Liver (tissue), 9 donors: ENCODE measurements around the gene CX3CR1. TPM values are rescaled to one million over a fixed set of nuclear protein-coding genes. Genes with fewer than 3 reads are reported as not detected.

ENCODE experiments used
- DNase-seq: peaks from one replicate; pipeline ENCODE4 v3.0.0-alpha.2; 2017; ENCODE audit warnings: low spot score
- H3K27ac ChIP-seq, 2 donors: one replicate each; pipeline ENCODE4 v1.7.0; 2013; ENCODE audit warnings: inconsistent platforms in 2 of 2, low read length in 2 of 2, control low read depth in 1 of 2, low read depth in 1 of 2, mild to moderate bottlenecking in 1 of 2
- H3K27me3 ChIP-seq, 4 donors: one replicate each; pipeline versions ENCODE4 v1.6.1 to v1.7.0; 2013; ENCODE audit warnings: low read length in 3 of 4, inconsistent platforms in 1 of 4, mild to moderate bottlenecking in 1 of 4, moderate library complexity in 1 of 4; ENCODE audit not compliant: control insufficient read depth in 4 of 4, insufficient read depth in 4 of 4
- H3K36me3 ChIP-seq, 4 donors: one replicate each; pipeline versions ENCODE4 v1.6.1 to v1.7.0; 2013; ENCODE audit warnings: low read length in 3 of 4, mild to moderate bottlenecking in 3 of 4, low read depth in 1 of 4, moderate library complexity in 1 of 4; ENCODE audit not compliant: control insufficient read depth in 4 of 4, insufficient read depth in 3 of 4
- H3K4me1 ChIP-seq, 4 donors: one replicate each; pipeline versions ENCODE4 v1.6.1 to v1.7.0; 2013; ENCODE audit warnings: low read length in 3 of 4, mild to moderate bottlenecking in 3 of 4, moderate library complexity in 1 of 4; ENCODE audit not compliant: control insufficient read depth in 4 of 4, insufficient read depth in 4 of 4
- H3K4me3 ChIP-seq, 3 donors: one replicate each; pipeline versions ENCODE4 v1.6.1 to v1.7.0; 2013; ENCODE audit warnings: low read length in 3 of 3, control low read depth in 1 of 3, low read depth in 1 of 3, mild to moderate bottlenecking in 1 of 3
- H3K9ac ChIP-seq, 2 donors: one replicate each; pipeline ENCODE4 v1.7.0; 2013; ENCODE audit warnings: low read length in 2 of 2, mild to moderate bottlenecking in 2 of 2, moderate library complexity in 2 of 2, control low read depth in 1 of 2, low read depth in 1 of 2
- H3K9me3 ChIP-seq, 4 donors: one replicate each; pipeline versions ENCODE4 v1.6.1 to v1.7.0; 2013; ENCODE audit warnings: low read length in 3 of 4; ENCODE audit not compliant: control insufficient read depth in 4 of 4
- ATF3 ChIP-seq: IDR thresholded peaks from 2 replicates; pipeline ENCODE4 v1.6.1; 2016; ENCODE audit warnings: antibody characterized with exemption
- CTCF ChIP-seq: fragments of 150-350 bp; IDR thresholded peaks from 2 replicates; pipeline ENCODE4 v1.5.1; 2017; ENCODE audit warnings: improper control_type of control experiment, low read depth, low read length; ENCODE audit not compliant: missing input control
- FOXA1 ChIP-seq: IDR thresholded peaks from 2 replicates; pipeline ENCODE4 v1.6.1; 2016; ENCODE audit warnings: antibody characterized with exemption
- GABPA ChIP-seq, 2 donors: IDR thresholded peaks in 1 of 2; conservative IDR thresholded peaks in 1 of 2; 2 replicates each; pipeline ENCODE4 v1.6.1; 2016; ENCODE audit warnings: antibody characterized with exemption in 2 of 2, mild to moderate bottlenecking in 1 of 2, moderate library complexity in 1 of 2
- HNF4G ChIP-seq: IDR thresholded peaks from 2 replicates; pipeline ENCODE4 v1.6.1; 2016; ENCODE audit warnings: antibody characterized with exemption
- MAX ChIP-seq: IDR thresholded peaks from 2 replicates; pipeline ENCODE4 v1.6.1; 2016; ENCODE audit warnings: antibody characterized with exemption
- RAD21 ChIP-seq, 2 donors: IDR thresholded peaks; 2 replicates each; pipeline ENCODE4 v1.6.1; 2016; ENCODE audit warnings: antibody characterized with exemption in 2 of 2, mild to moderate bottlenecking in 2 of 2
- RXRA ChIP-seq, 2 donors: IDR thresholded peaks; 2 replicates each; pipeline ENCODE4 v1.6.1; 2017 to 2018; ENCODE audit warnings: antibody characterized with exemption in 2 of 2, mild to moderate bottlenecking in 1 of 2
- SP1 ChIP-seq: IDR thresholded peaks from 2 replicates; pipeline ENCODE4 v1.6.1; 2018; ENCODE audit warnings: antibody characterized with exemption, mild to moderate bottlenecking
- TAF1 ChIP-seq: conservative IDR thresholded peaks from 2 replicates; pipeline ENCODE4 v1.6.1; 2016; ENCODE audit warnings: antibody characterized with exemption, mild to moderate bottlenecking
- YY1 ChIP-seq: IDR thresholded peaks from 2 replicates; pipeline ENCODE4 v1.6.1; 2016; ENCODE audit warnings: antibody characterized with exemption, mild to moderate bottlenecking
- ZBTB33 ChIP-seq: IDR thresholded peaks from 2 replicates; pipeline ENCODE4 v1.6.1; 2016; ENCODE audit warnings: antibody characterized with exemption
- WGBS: extraction: QIAGEN DNeasy Blood & Tissue Kit; methylation state at CpG from one replicate; pipeline ENCODE4 v1.1.7; 2013; 5-methylcytosine and 5-hydroxymethylcytosine counted together
- polyA plus RNA-seq, 2 donors: library from polyadenylated mRNA; stranded (reverse) in 1 of 2; unstranded in 1 of 2; fragments of 200-250 nt in 1 of 2; fragments of >200 nt in 1 of 2; fragmentation: Nextera tagmentation in 1 of 2; extraction: Ambion mirVana in 1 of 2; gene quantifications; one replicate each; pipeline versions ENCODE4 v1.2.1 to v1.2.3, GENCODE V29; 2013 to 2015
- total RNA-seq, 2 donors: library from RNA; depleted of rRNA; stranded (reverse); fragments of >200 nt; gene quantifications; one replicate each; pipeline ENCODE4 v1.2.3, GENCODE V29; 2014
- donor health status: healthy.
- donor health status: healthy.
- donor health status: healthy.
- donor health status: healthy.
- donor health status: healthy.

CX3CR1 gene
- total and polyA plus RNA-seq, 4 donors: 0.33 to 1.9 (median 0.55) TPM

GRCh38 chr3:39255503-39256325 is 24.1 kb downstream of the CX3CR1 start:
- Histone ChIP-seq H3K27me3 (no peaks in the 10 kb centered on the region), H3K27ac (no peak overlapping the region), H3K9me3 (no peaks in the 10 kb centered on the region), H3K9ac (no peak overlapping the region), H3K36me3 (no peaks in the 10 kb centered on the region), H3K4me3 (no peak overlapping the region), H3K4me1 (peaks cover 0 to 2% (median 0%) of the 10 kb centered on the region in 4 donors)
- WGBS: 65% methylated on average over 5 of the region's 5 CpGs
- TF ChIP-seq RXRA (IDR thresholded peaks at IDR 0.05) (no peak), SP1 (no peak), CTCF (no peak), RAD21 (IDR thresholded peaks at IDR 0.05) (no peak), TAF1 (no peak), HNF4G (no peak)
- DNase-seq: no peak

- Histone ChIP-seq H3K4me1 (peaks cover 0 to 2% (median 0%) of the 10 kb centered on the region in 4 donors), H3K27me3 (no peaks in the 10 kb centered on the region)
Observed at GRCh38 chr3:39254806-39255449, 24.9 kb downstream of the CX3CR1 start.

GRCh38 chr3:39251576-39251975 is 28.3 kb downstream of the CX3CR1 start:
- Histone ChIP-seq H3K4me3 (no peak overlapping the region), H3K36me3 (no peaks in the 10 kb centered on the region), H3K9me3 (no peaks in the 10 kb centered on the region), H3K4me1 (peaks cover 0 to 2% (median 0%) of the 10 kb centered on the region in 4 donors), H3K27ac (no peak overlapping the region), H3K27me3 (no peaks in the 10 kb centered on the region), H3K9ac (no peak overlapping the region)
- WGBS: 85% methylated on average over 5 of the region's 5 CpGs
- DNase-seq: no peak
- no peak for TF ChIP-seq RAD21 (IDR thresholded peaks at IDR 0.05)
- no peak for TF ChIP-seq ZBTB33
- TF ChIP-seq GABPA (IDR thresholded peaks at IDR 0.05 in 1 of 2, conservative IDR thresholded peaks at IDR 0.05 in 1 of 2): no peak
- TF ChIP-seq ATF3: no peak
- TF ChIP-seq RXRA (IDR thresholded peaks at IDR 0.05): no peak
- TF ChIP-seq MAX: no peak
- no peak for TF ChIP-seq CTCF
- TF ChIP-seq YY1: no peak
- TF ChIP-seq HNF4G: no peak
- TF ChIP-seq FOXA1: no peak

More at GRCh38 chr3:39254806-39255449, 24.9 kb downstream of the CX3CR1 start:
- no peak overlapping the region for H3K9ac ChIP-seq
- DNase-seq: no peak
- no peaks in the 10 kb centered on the region for H3K9me3 ChIP-seq
- no peak for TF ChIP-seq CTCF
- TF ChIP-seq RXRA (IDR thresholded peaks at IDR 0.05): no peak
- no peak for TF ChIP-seq FOXA1
- TF ChIP-seq YY1: no peak
- no peak for TF ChIP-seq SP1
- WGBS: 31% methylated on average over 2 of the region's 2 CpGs
- no peaks in the 10 kb centered on the region for H3K36me3 ChIP-seq
- H3K27ac ChIP-seq: no peak overlapping the region
- no peak overlapping the region for H3K4me3 ChIP-seq
